GM08714 (cell line): ENCODE measurements around the gene COPS6.

Source experiments
- H3K4me3 ChIP-seq: fragments of 200-500 bp; sonication (Bioruptor generic); 2 replicates; pipeline ENCODE4 v1.5.1; 2014; ENCODE audit warnings: mild to moderate bottlenecking, low read length, inconsistent platforms
- ZNF274 ChIP-seq: IDR thresholded peaks from 2 replicates; pipeline ENCODE4 v1.6.1; 2012; ENCODE audit warnings: mild to moderate bottlenecking, low read depth, low read length

COPS6 gene

DNA sequence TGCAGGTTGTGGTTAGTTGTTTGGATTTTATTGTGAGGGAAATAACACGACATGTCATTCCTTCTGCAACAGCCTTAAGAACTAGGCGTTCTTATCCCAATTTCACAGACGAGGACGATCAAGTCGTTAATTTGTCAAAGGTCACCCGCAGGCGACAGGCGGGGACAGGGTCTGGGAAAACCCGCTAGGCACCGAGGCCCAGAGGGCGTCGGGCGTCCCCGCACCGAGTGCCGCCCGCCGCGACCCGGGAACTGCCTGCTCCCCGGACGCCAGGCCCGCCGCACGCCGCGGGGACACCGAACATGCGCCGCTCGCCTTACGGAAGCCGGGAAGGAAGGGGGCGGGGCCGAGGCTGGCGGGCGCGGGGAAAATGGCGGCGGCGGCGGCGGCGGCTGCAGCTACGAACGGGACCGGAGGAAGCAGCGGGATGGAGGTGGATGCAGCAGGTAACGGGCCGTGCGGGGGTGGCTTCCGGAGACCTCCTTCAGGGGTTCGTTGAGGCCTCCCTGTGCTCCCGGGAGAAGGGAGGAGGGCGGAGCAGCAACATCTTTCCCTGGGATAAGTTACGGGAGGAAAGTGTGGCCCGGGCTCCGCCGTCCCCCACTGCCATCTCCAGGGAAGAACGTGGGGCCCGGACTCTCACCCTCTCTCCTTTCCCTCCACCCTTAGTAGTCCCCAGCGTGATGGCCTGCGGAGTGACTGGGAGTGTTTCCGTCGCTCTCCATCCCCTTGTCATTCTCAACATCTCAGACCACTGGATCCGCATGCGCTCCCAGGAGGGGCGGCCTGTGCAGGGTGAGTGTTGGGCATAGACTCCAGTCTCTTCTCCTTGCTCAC lies at the start of gene COPS6:
Gene COPS6, plus strand, starts transcription at position 349 of the 837 bp plus-strand sequence. Its CDS starts 22 bp downstream, at position 371.
- H3K4me3 ChIP-seq: peak within 1 kb of the TSS; percentile 87
- no peak for TF ChIP-seq ZNF274

GRCh38 chr7:100040575-100040974 lies 48.2 kb upstream of the COPS6 start:
- no peak for TF ChIP-seq ZNF274

DNA sequence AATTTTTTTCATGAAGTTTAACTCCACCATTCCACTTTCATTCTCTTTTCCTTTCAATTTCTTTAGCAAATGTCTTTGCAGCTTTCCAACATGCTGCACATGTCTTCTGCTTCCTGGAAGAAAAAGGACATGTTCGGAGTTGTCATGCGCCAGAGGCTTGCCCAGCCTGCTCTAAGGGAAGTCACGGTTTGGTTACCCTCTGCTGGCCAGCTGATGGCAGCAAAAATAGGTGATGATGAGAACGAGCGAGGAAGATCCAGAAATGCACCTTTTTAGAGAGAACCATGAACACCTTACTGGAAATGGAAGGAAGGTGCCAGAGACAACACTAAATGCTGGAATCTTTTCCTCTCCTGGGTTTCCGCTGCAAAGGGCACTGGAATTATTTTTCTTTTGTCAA lies 44.1 kb upstream of the COPS6 start:
- no peak overlapping the region for H3K4me3 ChIP-seq
- no peak for TF ChIP-seq ZNF274

More at GRCh38 chr7:100040575-100040974, 48.2 kb upstream of the COPS6 start:
- H3K4me3 ChIP-seq: no peak overlapping the region

DNA sequence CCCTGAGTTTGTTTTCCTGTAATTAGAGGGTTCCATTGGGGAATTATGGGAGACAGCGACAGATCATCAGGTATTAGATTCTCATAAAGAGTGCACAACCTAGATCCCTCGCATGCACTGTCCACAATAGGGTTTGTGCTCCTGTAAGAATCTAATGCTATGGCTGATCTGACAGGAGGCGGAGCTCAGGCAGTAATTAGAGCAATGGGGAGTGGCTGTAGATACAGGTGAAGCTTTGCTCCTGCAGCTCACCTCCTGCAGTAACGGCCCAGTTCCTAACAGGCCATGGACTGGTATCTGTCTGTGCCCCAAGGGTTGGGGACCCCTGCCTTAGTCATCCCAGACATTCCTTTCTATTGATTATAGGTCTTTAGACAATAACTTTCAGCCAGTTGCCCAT lies 40.1 kb upstream of the COPS6 start:
- TF ChIP-seq ZNF274: no peak
- no peak overlapping the region for H3K4me3 ChIP-seq

DNA sequence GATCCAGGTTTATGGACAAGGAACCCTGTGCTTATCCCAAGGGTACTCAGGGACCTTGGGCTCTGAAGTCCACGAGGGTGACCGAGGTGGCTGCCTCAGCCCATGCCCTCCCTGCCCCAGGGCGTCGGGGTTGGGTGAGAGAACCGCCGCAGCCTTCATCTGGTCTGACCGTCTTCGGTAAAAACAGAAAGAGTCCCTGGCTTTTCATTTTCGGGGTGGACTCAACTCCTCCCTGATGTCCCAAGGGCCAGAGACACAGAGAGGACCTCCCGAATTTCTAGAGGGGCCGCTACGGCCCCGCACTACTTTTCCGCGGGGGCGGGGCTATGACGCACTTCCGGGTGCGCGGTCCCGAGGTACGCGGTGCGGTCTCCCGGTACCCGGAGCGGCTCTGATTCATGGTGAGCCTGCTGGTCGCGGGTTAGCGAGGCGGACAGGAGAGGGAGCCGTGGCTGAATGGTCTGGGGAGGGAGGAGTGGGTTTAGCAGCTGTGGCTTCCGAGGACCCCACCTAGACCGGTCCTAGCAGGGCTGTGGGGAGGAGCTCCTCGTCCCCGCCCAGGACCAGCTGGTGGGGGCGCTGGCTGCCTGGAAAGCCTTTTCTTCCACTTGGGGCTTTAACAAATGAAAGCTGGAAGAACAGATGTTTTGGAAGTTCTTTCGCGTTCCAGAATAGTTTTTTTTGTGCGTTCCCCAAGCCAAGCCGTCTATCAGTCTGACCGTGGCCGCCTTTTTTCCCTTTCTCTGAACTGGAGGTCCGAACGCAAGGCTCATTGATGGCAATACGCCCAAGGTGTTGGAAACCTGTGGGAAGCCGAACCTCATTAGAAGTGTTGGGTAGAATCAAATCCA lies 39.1 kb upstream of the COPS6 start, which contains the start of gene ZSCAN21:
Gene ZSCAN21, plus strand, starts transcription at position 334 of the 851 bp plus-strand sequence. CDS start 7,233 bp downstream, outside the sequence.
- TF ChIP-seq ZNF274: no peak
- H3K4me3 ChIP-seq: peak within 1 kb of the TSS; percentile 79

GRCh38 chr7:100051611-100052010 lies 37.2 kb upstream of the COPS6 start:
- TF ChIP-seq ZNF274: no peak

DNA sequence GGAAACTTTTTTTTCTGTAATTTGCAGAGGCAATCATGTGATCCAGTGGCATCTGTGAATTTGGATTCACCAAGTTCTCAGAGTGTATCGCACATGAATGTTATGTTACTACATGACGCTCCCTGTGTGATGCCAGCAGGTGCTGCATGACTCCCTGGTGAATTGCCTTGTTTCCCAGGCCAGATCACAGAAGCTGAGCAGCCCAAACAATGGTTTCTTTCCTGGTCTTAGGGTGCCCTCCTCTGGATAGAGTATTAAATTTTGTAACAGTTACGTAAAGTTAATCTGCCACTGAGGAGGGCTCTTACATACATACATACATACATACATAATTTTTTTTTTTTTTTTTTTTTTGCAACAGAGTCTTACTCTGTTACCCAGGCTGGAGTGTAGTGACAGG lies 35.6 kb upstream of the COPS6 start:
- no peak overlapping the region for H3K4me3 ChIP-seq
- no peak for TF ChIP-seq ZNF274

More at GRCh38 chr7:100051611-100052010, 37.2 kb upstream of the COPS6 start:
- no peak overlapping the region for H3K4me3 ChIP-seq

GRCh38 chr7:100057006-100057405 lies 31.8 kb upstream of the COPS6 start:
- TF ChIP-seq ZNF274: no peak
- H3K4me3 ChIP-seq: no peak overlapping the region

- TF ChIP-seq ZNF274: no peak
These were observed 29.5 kb upstream of the COPS6 start for GRCh38 chr7:100059251-100059739.

GRCh38 chr7:100061518-100062193 lies 27.1 kb upstream of the COPS6 start:
- H3K4me3 ChIP-seq: no peak overlapping the region
- TF ChIP-seq ZNF274: no peak

More at GRCh38 chr7:100059251-100059739, 29.5 kb upstream of the COPS6 start:
- H3K4me3 ChIP-seq: no peak overlapping the region

GRCh38 chr7:100063376-100063775 lies 25.4 kb upstream of the COPS6 start:
- H3K4me3 ChIP-seq: no peak overlapping the region
- no peak for TF ChIP-seq ZNF274

GRCh38 chr7:100064162-100064561 lies 24.6 kb upstream of the COPS6 start:
- no peak overlapping the region for H3K4me3 ChIP-seq
- TF ChIP-seq ZNF274: no peak

- no peak for TF ChIP-seq ZNF274
- H3K4me3 ChIP-seq: no peak overlapping the region
These were observed 23.1 kb upstream of the COPS6 start for GRCh38 chr7:100065452-100066186.

DNA sequence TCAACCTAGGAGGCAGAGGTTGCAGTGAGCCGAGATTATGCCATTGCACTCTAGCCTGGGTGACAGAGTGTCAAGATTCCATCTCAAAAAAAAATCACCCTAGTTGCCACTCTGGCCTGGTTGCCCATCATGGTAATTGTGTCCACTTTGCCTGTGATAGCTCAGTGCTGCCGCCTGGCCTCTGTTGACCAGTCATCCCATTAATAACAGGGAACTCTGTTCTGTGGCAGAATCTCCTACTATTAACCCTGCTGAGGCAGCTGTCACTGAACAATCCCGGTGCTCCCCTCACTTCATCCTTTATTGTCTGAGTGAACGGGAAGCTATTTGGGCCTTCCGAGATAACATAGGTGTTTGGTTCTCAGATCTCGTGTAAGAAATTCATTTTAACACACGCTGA lies 21.8 kb upstream of the COPS6 start:
- H3K4me3 ChIP-seq: no peak overlapping the region
- no peak for TF ChIP-seq ZNF274
